Measurements from ENCODE around the gene PLB1.

PLB1 gene

DNA sequence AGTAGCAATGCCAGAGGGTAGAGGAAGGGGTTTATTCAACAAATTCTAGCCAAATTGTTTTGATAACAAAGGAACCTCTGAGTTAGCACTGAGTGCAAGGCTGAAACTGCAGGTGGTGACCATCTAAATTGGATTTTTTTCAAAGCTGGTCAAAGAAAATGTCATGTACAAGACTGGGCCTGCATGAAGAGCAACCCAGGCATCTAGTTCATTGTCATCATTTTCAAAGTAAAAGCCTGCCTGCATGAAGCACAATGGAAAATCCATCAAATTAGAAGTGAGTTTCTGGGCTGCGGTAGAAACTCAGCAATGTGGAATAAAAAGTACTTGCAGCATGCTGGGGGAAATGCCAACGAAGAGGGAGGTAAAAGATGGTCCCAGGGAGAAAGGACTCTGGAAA, 175.0 kb downstream of the PLB1 start:
- DNase-seq (ENCODE audit: low spot score), result no peak

DNA sequence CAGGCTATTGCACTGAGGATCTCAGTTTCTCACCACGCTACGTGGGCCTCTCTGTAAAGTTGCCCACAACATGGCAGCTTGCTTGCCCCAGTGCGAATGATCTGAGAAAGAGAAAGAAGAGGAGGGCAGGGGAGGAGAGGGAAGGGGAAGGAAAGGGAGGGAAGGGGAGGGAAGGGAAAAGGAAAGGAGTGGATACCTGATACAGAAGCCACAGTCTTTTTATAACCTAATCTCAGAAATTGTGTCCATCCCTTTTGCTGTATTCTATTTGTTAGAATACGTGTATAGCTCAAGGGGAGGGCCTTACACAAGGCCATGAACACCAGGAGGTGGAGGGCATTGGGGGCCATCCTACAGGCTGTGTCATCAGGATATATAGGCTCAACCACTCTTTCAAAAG, 177.5 kb downstream of the PLB1 start:
- DNase-seq (ENCODE audit: low spot score), result no peak
- H3K27ac ChIP-seq, result no peak overlapping the region
- POLR2A ChIA-PET (ENCODE audit: low non-redundant PET), result no interaction called here
- CTCF ChIA-PET, result interaction anchor here (1.2 kb wide), 1 partner anchor 23 kb away, joined by 3 read pairs; no protein-coding TSS in a partner anchor
- TF ChIP-seq, protein P1, sequence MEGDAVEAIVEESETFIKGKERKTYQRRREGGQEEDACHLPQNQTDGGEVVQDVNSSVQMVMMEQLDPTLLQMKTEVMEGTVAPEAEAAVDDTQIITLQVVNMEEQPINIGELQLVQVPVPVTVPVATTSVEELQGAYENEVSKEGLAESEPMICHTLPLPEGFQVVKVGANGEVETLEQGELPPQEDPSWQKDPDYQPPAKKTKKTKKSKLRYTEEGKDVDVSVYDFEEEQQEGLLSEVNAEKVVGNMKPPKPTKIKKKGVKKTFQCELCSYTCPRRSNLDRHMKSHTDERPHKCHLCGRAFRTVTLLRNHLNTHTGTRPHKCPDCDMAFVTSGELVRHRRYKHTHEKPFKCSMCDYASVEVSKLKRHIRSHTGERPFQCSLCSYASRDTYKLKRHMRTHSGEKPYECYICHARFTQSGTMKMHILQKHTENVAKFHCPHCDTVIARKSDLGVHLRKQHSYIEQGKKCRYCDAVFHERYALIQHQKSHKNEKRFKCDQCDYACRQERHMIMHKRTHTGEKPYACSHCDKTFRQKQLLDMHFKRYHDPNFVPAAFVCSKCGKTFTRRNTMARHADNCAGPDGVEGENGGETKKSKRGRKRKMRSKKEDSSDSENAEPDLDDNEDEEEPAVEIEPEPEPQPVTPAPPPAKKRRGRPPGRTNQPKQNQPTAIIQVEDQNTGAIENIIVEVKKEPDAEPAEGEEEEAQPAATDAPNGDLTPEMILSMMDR (conservative IDR thresholded peaks at IDR 0.05; ENCODE audit: low read depth), result no peak

More for the DNA sequence above, 175.0 kb downstream of the PLB1 start:
- ChIA-PET POLR2A (ENCODE audit: low non-redundant PET) (interaction anchor here (0.5 to 0.9 kb wide), 2 partner anchors 60 to 81 kb away, joined by 3 to 5 read pairs; partner anchors contain the start of gene PPP1CB), CTCF (interaction anchor here (0.7 kb wide), 1 partner anchor 9 kb away, joined by 3 read pairs; no protein-coding TSS in a partner anchor)
- H3K27ac ChIP-seq, result no peak overlapping the region
- TF ChIP-seq, protein P1 (conservative IDR thresholded peaks at IDR 0.05; ENCODE audit: low read depth), result no peak

DNA sequence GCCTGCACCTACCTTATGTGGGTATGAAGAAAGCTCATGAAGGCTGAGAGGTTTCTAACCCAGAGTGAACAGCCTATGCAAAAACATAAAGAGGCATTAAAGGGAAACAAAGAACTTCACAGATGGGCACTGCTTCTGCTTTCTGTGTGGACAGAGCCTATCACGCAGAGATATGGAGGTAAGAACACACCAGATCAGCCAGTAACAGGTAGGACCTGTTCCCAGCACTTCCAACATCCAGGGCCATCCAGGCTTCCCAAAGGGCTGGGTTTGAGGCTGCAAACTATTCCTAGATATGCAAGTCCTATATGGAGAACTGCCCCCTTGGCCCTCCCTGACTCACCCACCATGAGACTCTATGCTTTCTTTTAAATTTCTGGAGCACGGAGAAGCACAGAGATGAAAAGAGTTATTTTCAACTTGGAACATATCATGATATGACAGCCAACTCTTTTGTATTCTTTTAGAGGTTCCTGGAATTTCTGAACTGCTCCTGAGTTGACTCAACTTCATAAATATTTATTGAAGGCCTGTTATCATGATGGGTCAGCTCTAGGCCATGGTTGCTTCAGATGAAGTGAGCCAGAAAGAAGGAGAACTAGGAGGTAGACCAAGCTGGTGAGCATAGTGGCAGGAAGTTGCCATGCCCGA, 178.3 kb downstream of the PLB1 start:
- no peak for DNase-seq (ENCODE audit: low spot score)
- POLR2A ChIA-PET (ENCODE audit: low non-redundant PET), result no interaction called here
- TF ChIP-seq, protein P1 (conservative IDR thresholded peaks at IDR 0.05; ENCODE audit: low read depth), result no peak
- CTCF ChIA-PET, result interaction anchor here (0.6 to 1.2 kb wide), 2 partner anchors 13 to 22 kb away, joined by 3 to 5 read pairs; no protein-coding TSS in a partner anchor
- H3K27ac ChIP-seq, result no peak overlapping the region

DNA sequence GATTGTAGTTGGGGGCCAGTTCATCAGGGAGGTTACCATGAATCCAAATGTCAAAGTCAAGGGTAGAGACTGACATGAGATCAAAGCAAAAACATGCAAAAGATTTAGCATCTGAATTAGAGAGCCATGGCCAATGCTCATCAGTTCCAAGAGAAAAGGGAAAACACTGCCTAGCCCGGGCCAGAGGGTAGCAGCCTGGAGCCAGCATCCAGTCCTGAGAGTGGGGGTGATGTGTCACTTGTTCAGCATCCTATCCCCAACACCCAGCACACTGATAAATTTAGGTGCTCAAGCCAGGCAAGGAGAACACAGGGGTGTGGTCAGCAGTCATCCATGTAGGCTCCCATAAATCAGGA, 178.8 kb downstream of the PLB1 start:
- ChIA-PET CTCF (interaction anchor here (0.6 to 1.2 kb wide), 2 partner anchors 14 to 21 kb away, joined by 3 to 5 read pairs; no protein-coding TSS in a partner anchor), POLR2A (ENCODE audit: low non-redundant PET) (no interaction called here)
- TF ChIP-seq, protein P1 (conservative IDR thresholded peaks at IDR 0.05; ENCODE audit: low read depth), result no peak
- DNase-seq (ENCODE audit: low spot score), result no peak
- no peak overlapping the region for H3K27ac ChIP-seq

DNA sequence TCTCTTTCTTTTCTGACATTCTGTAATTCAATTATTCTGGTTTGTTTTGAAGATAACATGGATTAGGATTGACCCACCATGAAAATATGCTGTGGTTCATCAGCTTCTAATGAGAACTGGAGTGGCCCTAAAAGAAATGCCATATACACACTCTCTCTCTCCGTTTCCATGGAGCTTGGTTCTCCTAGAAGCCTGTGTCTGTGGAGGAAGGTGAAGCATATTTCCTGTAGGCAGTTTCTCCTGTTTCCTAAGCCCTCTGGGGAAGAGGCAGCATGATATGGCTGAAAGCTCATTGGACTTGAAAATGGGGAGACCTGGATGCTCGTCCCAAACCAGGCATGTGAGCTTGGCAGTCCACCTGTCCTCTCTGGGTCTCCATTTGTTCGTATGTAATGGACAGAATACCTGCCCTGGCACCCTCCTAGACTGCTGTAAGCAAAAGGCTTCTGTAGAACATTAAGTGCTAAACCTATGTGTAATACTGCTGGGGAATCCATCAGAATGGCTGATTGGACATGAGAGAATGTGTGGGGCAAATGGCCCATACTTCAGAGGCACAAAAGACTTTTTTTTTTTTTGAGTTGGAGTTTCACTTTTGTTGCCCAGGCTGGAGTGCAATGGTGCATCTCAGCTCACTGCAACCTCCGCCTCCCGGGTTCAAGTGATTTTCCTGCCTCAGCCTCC, 180.4 kb downstream of the PLB1 start:
- ChIA-PET CTCF (interaction anchor here (0.7 kb wide), 2 partner anchors 8 to 9 kb away, joined by 3 to 4 read pairs; no protein-coding TSS in a partner anchor), POLR2A (ENCODE audit: low non-redundant PET) (no interaction called here)
- no peak overlapping the region for H3K27ac ChIP-seq
- TF ChIP-seq, protein P1 (conservative IDR thresholded peaks at IDR 0.05; ENCODE audit: low read depth), result no peak
- no peak for DNase-seq (ENCODE audit: low spot score)

DNA sequence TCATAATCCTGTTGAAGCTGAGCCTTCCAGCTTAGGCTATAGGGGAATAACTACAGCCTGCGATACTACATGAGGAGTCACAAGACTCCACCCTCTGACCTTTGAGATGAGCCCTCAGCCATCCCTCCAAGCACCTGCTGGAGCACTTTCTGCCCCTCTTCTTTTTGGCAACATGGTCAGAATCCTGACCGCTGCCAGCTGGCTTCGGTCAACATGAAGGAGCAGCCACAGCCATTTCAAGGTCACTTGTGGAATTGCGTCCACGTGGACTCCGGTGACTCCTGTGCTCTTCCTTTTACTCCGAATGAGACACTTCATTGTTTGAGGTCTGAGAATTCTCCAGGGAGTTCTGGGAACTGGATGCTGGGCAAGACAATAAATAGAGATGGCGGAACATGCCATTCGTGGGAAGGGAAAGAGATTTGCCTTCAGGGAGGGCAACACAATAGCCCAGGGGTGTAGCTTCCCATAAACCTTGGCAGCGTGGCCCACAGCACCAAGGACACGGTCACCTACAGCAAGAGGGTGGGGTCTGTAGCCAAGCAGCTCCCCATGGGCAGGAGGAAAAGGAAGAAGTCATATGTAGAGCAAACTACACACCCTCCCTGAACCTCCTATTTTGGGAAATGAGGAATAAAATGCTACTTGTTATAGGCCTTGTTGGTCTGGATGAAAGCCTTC, 182.5 kb downstream of the PLB1 start:
- CTCF ChIA-PET, result interaction anchor here (0.7 kb wide), 1 partner anchor 1893 kb away, joined by 3 read pairs; no protein-coding TSS in a partner anchor
- DNase-seq (ENCODE audit: low spot score), result no peak
- H3K27ac ChIP-seq, result no peak overlapping the region
- TF ChIP-seq, protein P1 (conservative IDR thresholded peaks at IDR 0.05; ENCODE audit: low read depth), result no peak
- POLR2A ChIA-PET (ENCODE audit: low non-redundant PET), result no interaction called here

All from RWPE1 (cell line).